HG03432 (cell line): ENCODE results near the gene ZEB1.
"Not testable (repeated sequence)": the region's sequence is repeated elsewhere in the genome, so short reads cannot be mapped to it uniquely, and the experiment has no call there.

Source experiments
- ATAC-seq: cut with Tn5 transposase; IDR thresholded peaks from one replicate; pipeline ENCODE4 v1.9.1; 2021; ENCODE audit warnings: mild to moderate bottlenecking, moderate library complexity; ENCODE audit not compliant: unreplicated experiment

Gene ZEB1

GRCh38 chr10:31317652-31318381 is 1.2 kb upstream of the ZEB1 start:
- ATAC-seq, result no peak

GRCh38 chr10:31318382-31318853 is 598 bp upstream of the ZEB1 start:
- ATAC-seq, result peak; percentile 72

- peak; percentile 24 for ATAC-seq
Observed at GRCh38 chr10:31319602-31320549, 860 bp downstream of the ZEB1 start.

GRCh38 chr10:31320550-31321211 is 1.7 kb downstream of the ZEB1 start:
- peak; percentile 26 for ATAC-seq

- ATAC-seq, result no peak
Observed at GRCh38 chr10:31321396-31321941, 2.5 kb downstream of the ZEB1 start.

GRCh38 chr10:31322647-31323046 is 3.6 kb downstream of the ZEB1 start:
- no peak for ATAC-seq

GRCh38 chr10:31340343-31340742 is 21.3 kb downstream of the ZEB1 start:
- ATAC-seq, result no peak

- ATAC-seq, result no peak
Observed at GRCh38 chr10:31341552-31341951, 22.5 kb downstream of the ZEB1 start.

GRCh38 chr10:31343009-31343408 is 24.0 kb downstream of the ZEB1 start:
- no peak for ATAC-seq

GRCh38 chr10:31343551-31343950 is 24.5 kb downstream of the ZEB1 start:
- ATAC-seq, result no peak

GRCh38 chr10:31345886-31346285 is 26.9 kb downstream of the ZEB1 start:
- ATAC-seq, result no peak

- ATAC-seq, result no peak
Observed at GRCh38 chr10:31346953-31347352, 27.9 kb downstream of the ZEB1 start.

- no peak for ATAC-seq
Observed at GRCh38 chr10:31347705-31348104, 28.7 kb downstream of the ZEB1 start.

- ATAC-seq, result no peak
Observed at GRCh38 chr10:31350891-31351290, 31.9 kb downstream of the ZEB1 start.

GRCh38 chr10:31352436-31353226 is 33.6 kb downstream of the ZEB1 start:
- ATAC-seq, result no peak

GRCh38 chr10:31353574-31353973 is 34.6 kb downstream of the ZEB1 start:
- ATAC-seq, result peak; percentile 90

- no peak for ATAC-seq
Observed at GRCh38 chr10:31358688-31359330, 39.8 kb downstream of the ZEB1 start.

- no peak for ATAC-seq
Observed at GRCh38 chr10:31359979-31360378, 41.0 kb downstream of the ZEB1 start.

- not testable (repeated sequence) for ATAC-seq
Observed at GRCh38 chr10:31361475-31361874, 42.5 kb downstream of the ZEB1 start.
